ENCODE results near the gene RTN4IP1. TPM values are rescaled to one million over a fixed set of nuclear protein-coding genes. Genes with fewer than 3 reads are reported as not detected.

Gene RTN4IP1
- total and polyA plus RNA-seq, 10 of the 15 experiments (the other 5 are each of a cell fraction or from before 2014, with no cell fraction given): 8.2 to 17.0 (median 9.8) TPM

DNA sequence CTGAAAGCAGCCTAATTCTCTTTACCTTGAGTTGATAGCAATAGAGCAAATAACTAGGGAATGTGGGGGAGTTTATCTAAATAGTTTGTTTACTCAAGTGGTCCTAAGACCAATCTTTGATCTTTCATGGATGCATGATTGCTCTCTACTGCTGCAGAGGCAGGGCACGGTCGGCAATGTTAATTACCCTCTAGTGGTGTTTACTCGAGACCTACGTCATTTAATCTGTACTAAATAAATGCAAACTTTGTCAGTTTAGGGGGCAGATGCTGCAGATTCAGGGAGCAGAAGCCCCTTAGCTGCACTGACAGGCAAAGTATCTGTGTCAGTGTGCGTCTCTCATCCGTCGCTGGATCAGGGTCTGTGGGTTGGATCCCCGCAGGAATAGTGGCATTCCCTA, 6.9 kb downstream of the RTN4IP1 start (continued):
- TF ChIP-seq, protein P1, sequence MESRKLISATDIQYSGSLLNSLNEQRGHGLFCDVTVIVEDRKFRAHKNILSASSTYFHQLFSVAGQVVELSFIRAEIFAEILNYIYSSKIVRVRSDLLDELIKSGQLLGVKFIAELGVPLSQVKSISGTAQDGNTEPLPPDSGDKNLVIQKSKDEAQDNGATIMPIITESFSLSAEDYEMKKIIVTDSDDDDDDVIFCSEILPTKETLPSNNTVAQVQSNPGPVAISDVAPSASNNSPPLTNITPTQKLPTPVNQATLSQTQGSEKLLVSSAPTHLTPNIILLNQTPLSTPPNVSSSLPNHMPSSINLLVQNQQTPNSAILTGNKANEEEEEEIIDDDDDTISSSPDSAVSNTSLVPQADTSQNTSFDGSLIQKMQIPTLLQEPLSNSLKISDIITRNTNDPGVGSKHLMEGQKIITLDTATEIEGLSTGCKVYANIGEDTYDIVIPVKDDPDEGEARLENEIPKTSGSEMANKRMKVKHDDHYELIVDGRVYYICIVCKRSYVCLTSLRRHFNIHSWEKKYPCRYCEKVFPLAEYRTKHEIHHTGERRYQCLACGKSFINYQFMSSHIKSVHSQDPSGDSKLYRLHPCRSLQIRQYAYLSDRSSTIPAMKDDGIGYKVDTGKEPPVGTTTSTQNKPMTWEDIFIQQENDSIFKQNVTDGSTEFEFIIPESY (IDR thresholded peaks at IDR 0.05): no peak
- no peak for TF ChIP-seq STAT1 (conservative IDR thresholded peaks at IDR 0.05)
- no peak for TF ChIP-seq SP1 (IDR thresholded peaks at IDR 0.05; ENCODE audit: low read depth, low read length)

DNA sequence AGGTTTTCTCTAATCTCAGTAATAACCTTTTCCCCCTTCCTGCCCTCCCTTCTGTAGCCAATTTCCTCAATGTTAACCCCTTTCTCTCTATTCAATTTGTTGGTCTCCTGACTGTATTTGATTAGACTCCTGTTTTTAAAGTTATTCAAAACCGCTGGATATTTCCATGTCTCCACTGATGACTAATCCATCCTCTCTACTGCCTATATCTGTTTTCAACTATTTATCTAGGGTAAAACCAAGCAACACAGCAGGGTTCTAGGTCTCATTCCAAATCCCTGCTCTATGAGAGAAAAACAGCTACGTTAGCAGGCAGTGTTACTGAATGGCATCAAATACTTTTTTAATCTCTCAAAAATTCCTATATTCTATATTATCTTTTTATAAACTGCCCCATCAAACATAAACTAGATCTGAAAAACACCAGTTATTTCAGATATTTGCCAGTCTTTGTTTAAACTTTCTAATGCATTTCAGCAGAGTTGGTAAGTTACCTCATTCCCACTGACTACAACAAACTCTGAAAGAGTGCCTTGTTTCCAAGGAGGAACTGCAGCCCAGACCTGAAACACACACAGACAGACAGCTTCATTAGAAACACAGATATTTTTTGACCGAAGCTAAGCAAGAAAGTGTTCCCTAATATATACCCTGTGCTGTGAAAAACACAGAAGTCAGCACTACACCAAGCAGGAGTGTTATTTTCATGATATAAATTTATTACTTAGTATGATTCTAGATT, 8.2 kb downstream of the RTN4IP1 start:
- ATAC-seq (no peak), FAIRE-seq (no peak), DNase-seq (ENCODE audit: low read depth, low spot score) (no peak)
- ChIA-PET RAD21 (ENCODE audit: unreplicated experiment) (no interaction called here), POLR2A (no interaction called here), CTCF (interaction anchor here (1.0 to 2.6 kb wide), 6 partner anchors 12 to 358 kb away, joined by 3 to 19 read pairs (median 4); no protein-coding TSS in a partner anchor), SMC1A (ENCODE audit: uncharacterized antibody, unreplicated experiment) (interaction anchor here (0.7 to 2.2 kb wide), 5 partner anchors 8 to 18 kb away, joined by 3 to 6 read pairs (median 4); no protein-coding TSS in a partner anchor)
- Histone ChIP-seq H3K36me3 (ENCODE audit: control insufficient read depth in 2 of 2, insufficient read depth in 2 of 2, low read length in 1 of 2) (0 out of 4 replicates have a peak, but pooled peaks cover 0 to 6% of the 10 kb centered on the region in 2 experiments), H3K9me3 (replicated peaks; ENCODE audit: control insufficient read depth, insufficient read depth, low read length) (no peaks in the 10 kb centered on the region), H3K4me3 (no peak overlapping the region), H2AFZ (ENCODE audit: control insufficient read depth, low read depth, low read length) (no peak overlapping the region), H3K9ac (ENCODE audit: control insufficient read depth, insufficient read depth, low read length) (no peak overlapping the region), H3K79me2 (ENCODE audit: control insufficient read depth, insufficient read depth, low read length) (no peaks in the 10 kb centered on the region), H3K27ac (ENCODE audit: control insufficient read depth, insufficient read depth) (no peak overlapping the region), H3K4me2 (ENCODE audit: control insufficient read depth, insufficient read depth) (no peak overlapping the region), H4K20me1 (ENCODE audit: control insufficient read depth, insufficient read depth) (no peaks in the 10 kb centered on the region), H3K27me3 (replicated peaks in 1 of 2; ENCODE audit: control insufficient read depth in 2 of 2, insufficient read depth in 2 of 2, low read length in 1 of 2) (no peaks in the 10 kb centered on the region), H3K4me1 (ENCODE audit: control insufficient read depth, insufficient read depth, low read length) (peaks cover 7% of the 10 kb centered on the region; the same call in 1 of the 2 replicates)
- BruUV-seq (replicated peaks): no TSS peak
- in situ Hi-C loops (cut with MboI) (no loop called here), intact Hi-C loops (cut with micrococcal nuclease; ENCODE audit: unreplicated experiment) (no loop called here)
- TF ChIP-seq NFIC (IDR thresholded peaks at IDR 0.05; ENCODE audit: low read depth, low read length): no peak
- TF ChIP-seq POLR2AphosphoS5 (IDR thresholded peaks at IDR 0.05; ENCODE audit: low read length): no peak
- no peak for TF ChIP-seq RELA (IDR thresholded peaks at IDR 0.05; ENCODE audit: borderline replicate concordance, partially characterized antibody)
- TF ChIP-seq ZNF24 (IDR thresholded peaks at IDR 0.05): no peak
- no peak for TF ChIP-seq POLR2AphosphoS2 (IDR thresholded peaks at IDR 0.05; ENCODE audit: low read depth, low read length)
- TF ChIP-seq DPF2 (IDR thresholded peaks at IDR 0.05): no peak
- TF ChIP-seq, protein P2, sequence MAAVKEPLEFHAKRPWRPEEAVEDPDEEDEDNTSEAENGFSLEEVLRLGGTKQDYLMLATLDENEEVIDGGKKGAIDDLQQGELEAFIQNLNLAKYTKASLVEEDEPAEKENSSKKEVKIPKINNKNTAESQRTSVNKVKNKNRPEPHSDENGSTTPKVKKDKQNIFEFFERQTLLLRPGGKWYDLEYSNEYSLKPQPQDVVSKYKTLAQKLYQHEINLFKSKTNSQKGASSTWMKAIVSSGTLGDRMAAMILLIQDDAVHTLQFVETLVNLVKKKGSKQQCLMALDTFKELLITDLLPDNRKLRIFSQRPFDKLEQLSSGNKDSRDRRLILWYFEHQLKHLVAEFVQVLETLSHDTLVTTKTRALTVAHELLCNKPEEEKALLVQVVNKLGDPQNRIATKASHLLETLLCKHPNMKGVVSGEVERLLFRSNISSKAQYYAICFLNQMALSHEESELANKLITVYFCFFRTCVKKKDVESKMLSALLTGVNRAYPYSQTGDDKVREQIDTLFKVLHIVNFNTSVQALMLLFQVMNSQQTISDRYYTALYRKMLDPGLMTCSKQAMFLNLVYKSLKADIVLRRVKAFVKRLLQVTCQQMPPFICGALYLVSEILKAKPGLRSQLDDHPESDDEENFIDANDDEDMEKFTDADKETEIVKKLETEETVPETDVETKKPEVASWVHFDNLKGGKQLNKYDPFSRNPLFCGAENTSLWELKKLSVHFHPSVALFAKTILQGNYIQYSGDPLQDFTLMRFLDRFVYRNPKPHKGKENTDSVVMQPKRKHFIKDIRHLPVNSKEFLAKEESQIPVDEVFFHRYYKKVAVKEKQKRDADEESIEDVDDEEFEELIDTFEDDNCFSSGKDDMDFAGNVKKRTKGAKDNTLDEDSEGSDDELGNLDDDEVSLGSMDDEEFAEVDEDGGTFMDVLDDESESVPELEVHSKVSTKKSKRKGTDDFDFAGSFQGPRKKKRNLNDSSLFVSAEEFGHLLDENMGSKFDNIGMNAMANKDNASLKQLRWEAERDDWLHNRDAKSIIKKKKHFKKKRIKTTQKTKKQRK (IDR thresholded peaks at IDR 0.05; ENCODE audit: low read depth, low read length): no peak
- no peak for TF ChIP-seq FOXM1 (IDR thresholded peaks at IDR 0.05; ENCODE audit: low read depth, low read length)
- TF ChIP-seq, protein P3, sequence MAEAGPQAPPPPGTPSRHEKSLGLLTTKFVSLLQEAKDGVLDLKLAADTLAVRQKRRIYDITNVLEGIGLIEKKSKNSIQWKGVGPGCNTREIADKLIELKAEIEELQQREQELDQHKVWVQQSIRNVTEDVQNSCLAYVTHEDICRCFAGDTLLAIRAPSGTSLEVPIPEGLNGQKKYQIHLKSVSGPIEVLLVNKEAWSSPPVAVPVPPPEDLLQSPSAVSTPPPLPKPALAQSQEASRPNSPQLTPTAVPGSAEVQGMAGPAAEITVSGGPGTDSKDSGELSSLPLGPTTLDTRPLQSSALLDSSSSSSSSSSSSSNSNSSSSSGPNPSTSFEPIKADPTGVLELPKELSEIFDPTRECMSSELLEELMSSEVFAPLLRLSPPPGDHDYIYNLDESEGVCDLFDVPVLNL (IDR thresholded peaks at IDR 0.05; ENCODE audit: low read depth, low read length): no peak
- 100% methylated on average over 3 of the region's 3 CpGs for WGBS (ENCODE audit: insufficient coverage, insufficient replicate concordance, low lambda C conversion rate, missing lambda C conversion rate)

All from GM12878 (cell line).